ENCODE measurements around the gene LARP4B. TPM values are rescaled to one million over a fixed set of nuclear protein-coding genes. Genes with fewer than 3 reads are reported as not detected.
"Not testable (repeated sequence)": the region's sequence is repeated elsewhere in the genome, so short reads cannot be mapped to it uniquely, and the experiment has no call there.

The LARP4B gene
- polyA plus RNA-seq, 1 experiment: 33.5 TPM

GRCh38 chr10:934746-935406 is 3.4 kb upstream of the LARP4B start:
- H3K27me3 ChIP-seq (ENCODE audit: control insufficient read depth, insufficient read depth, low read length): no peaks in the 10 kb centered on the region
- no peak overlapping the region for H3K4me3 ChIP-seq (ENCODE audit: low read depth, low read length)
- no peak for DNase-seq (ENCODE audit: low read depth, low spot score)
- H3K9me3 ChIP-seq (ENCODE audit: control insufficient read depth, insufficient read depth, low read length): no peaks in the 10 kb centered on the region
- H3K27ac ChIP-seq (ENCODE audit: low read depth, low read length): no peak overlapping the region
- TF ChIP-seq, protein P1, sequence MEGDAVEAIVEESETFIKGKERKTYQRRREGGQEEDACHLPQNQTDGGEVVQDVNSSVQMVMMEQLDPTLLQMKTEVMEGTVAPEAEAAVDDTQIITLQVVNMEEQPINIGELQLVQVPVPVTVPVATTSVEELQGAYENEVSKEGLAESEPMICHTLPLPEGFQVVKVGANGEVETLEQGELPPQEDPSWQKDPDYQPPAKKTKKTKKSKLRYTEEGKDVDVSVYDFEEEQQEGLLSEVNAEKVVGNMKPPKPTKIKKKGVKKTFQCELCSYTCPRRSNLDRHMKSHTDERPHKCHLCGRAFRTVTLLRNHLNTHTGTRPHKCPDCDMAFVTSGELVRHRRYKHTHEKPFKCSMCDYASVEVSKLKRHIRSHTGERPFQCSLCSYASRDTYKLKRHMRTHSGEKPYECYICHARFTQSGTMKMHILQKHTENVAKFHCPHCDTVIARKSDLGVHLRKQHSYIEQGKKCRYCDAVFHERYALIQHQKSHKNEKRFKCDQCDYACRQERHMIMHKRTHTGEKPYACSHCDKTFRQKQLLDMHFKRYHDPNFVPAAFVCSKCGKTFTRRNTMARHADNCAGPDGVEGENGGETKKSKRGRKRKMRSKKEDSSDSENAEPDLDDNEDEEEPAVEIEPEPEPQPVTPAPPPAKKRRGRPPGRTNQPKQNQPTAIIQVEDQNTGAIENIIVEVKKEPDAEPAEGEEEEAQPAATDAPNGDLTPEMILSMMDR (IDR thresholded peaks at IDR 0.05; ENCODE audit: low read depth, low read length): no peak
- ChIA-PET CTCF (no interaction called here), POLR2A (interaction anchor here (0.6 kb wide), 1 partner anchor 52 kb away, joined by 4 read pairs; no protein-coding TSS in a partner anchor)

DNA sequence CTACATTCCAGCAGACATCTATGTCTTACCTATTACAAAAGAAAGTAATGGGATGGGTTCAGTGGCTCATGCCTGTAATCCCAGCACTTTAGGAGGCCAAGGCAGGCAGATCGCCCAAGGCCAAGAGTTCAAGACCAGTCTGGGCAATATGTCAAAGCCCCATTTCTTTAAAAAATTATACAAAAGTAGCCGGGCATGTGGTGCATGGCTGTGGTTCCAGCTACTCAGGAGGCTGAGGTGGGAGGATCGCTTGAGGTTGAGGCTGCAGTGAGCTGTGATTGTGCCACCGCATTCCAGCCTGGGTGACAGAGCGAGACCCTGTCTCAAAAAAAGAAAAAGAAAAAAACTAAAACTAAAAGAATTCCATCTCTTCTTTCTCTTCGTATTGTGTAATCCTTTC is 2.7 kb upstream of the LARP4B start:
- H3K4me3 ChIP-seq (ENCODE audit: low read depth, low read length); H3K27ac ChIP-seq (ENCODE audit: low read depth, low read length); H3K27me3 ChIP-seq (ENCODE audit: control insufficient read depth, insufficient read depth, low read length); DNase-seq (ENCODE audit: low read depth, low spot score); H3K9me3 ChIP-seq (ENCODE audit: control insufficient read depth, insufficient read depth, low read length); CTCF ChIA-PET: not testable (repeated sequence)
- POLR2A ChIA-PET: interaction anchor here (1.2 kb wide), 1 partner anchor 52 kb away, joined by 6 read pairs; no protein-coding TSS in a partner anchor

GRCh38 chr10:932589-932988 is 1.1 kb upstream of the LARP4B start:
- no peak overlapping the region for H3K27ac ChIP-seq (ENCODE audit: low read depth, low read length)
- TF ChIP-seq, protein P1 (IDR thresholded peaks at IDR 0.05; ENCODE audit: low read depth, low read length): no peak
- no peaks in the 10 kb centered on the region for H3K9me3 ChIP-seq (ENCODE audit: control insufficient read depth, insufficient read depth, low read length)
- ChIA-PET CTCF (no interaction called here), POLR2A (no interaction called here)
- no peaks in the 10 kb centered on the region for H3K27me3 ChIP-seq (ENCODE audit: control insufficient read depth, insufficient read depth, low read length)
- DNase-seq (ENCODE audit: low read depth, low spot score): no peak
- H3K4me3 ChIP-seq (ENCODE audit: low read depth, low read length): no peak overlapping the region

DNA sequence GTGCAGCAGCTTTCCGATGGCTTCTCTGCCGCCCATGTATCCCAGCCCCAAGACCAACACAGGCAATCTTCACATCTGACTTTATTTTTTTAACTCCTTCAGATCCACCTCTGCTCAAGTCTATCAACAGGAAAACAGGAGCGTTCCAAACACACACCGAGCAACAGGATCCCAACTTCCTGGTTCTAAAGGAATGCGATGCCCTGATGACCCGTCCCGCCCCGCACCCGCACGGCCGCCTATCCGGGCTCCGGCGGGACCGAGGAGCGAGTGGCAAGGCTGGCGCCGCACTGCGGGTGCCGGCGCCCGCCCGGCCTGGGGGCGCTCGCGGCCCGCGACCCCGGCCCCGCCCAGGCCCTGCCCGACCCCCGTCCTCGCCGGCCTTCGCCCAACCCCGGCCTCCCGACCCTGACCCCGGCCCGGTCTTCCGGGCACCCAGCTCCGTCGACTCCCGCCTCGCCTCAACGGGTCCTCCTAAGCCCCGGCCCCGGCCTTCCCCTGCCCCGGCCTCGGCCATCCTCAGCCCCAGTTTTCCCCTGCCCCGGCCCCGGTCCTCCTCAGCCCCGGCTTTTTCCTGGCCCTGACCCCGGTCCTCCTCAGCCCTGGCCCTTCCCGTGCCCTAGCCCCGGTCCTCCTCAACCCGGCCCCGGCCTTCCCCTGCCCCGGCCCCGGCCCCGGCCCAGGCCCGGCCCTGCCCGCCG is 730 bp downstream of the LARP4B start:
- no peaks in the 10 kb centered on the region for H3K9me3 ChIP-seq (ENCODE audit: control insufficient read depth, insufficient read depth, low read length)
- TF ChIP-seq, protein P1 (IDR thresholded peaks at IDR 0.05; ENCODE audit: low read depth, low read length): no peak
- ChIA-PET POLR2A (interaction anchor here (0.5 to 1.2 kb wide), 4 partner anchors 8 to 57 kb away, joined by 3 to 11 read pairs (median 6); partner anchors contain the start of gene GTPBP4), CTCF (no interaction called here)
- DNase-seq (ENCODE audit: low read depth, low spot score): no peak
- H3K27ac ChIP-seq (ENCODE audit: low read depth, low read length): peak overlapping the region; percentile 65
- H3K27me3 ChIP-seq (ENCODE audit: control insufficient read depth, insufficient read depth, low read length): no peaks in the 10 kb centered on the region
- H3K4me3 ChIP-seq (ENCODE audit: low read depth, low read length): peak overlapping the region; percentile 85

DNA sequence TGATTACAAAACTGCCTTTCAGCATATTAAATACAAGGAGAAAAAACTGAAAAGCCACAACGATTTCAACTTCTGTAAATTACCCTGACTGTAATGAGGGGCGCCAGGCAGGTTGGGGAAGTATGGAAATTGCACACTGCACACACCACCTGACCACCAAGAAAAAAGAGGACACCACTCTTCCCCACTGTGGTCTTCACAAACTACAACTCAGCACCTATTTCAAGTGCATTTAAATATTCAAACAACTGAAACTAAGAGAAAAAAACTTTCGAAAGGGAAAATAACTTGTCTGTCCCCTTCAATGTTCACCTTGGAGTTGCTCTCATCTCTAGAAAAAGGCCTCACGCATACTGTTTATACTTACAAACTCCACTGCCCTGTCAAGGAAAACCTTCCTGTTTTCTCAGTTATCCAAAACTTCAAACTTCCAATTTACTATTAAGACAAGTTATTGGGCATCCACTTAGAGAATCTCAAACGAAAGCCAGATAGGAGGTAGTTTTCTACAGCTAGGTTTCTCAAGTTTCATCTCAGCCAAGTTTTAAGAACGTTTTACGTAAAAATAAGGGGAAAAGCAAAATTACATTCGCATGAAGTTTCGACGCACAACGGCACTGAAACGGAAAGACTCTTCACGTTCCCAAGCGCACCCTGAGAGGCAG is 1.4 kb downstream of the LARP4B start:
- CTCF ChIA-PET: no interaction called here
- no peak for DNase-seq (ENCODE audit: low read depth, low spot score)
- no peaks in the 10 kb centered on the region for H3K9me3 ChIP-seq (ENCODE audit: control insufficient read depth, insufficient read depth, low read length)
- POLR2A ChIA-PET: no interaction called here
- TF ChIP-seq, protein P1 (IDR thresholded peaks at IDR 0.05; ENCODE audit: low read depth, low read length): no peak
- H3K27me3 ChIP-seq (ENCODE audit: control insufficient read depth, insufficient read depth, low read length): no peaks in the 10 kb centered on the region
- H3K4me3 ChIP-seq (ENCODE audit: low read depth, low read length): peak overlapping the region; percentile 85
- H3K27ac ChIP-seq (ENCODE audit: low read depth, low read length): no peak overlapping the region

Data from AG04450 (cell line).